GM06990 (cell line): ENCODE data around the gene B4GALT1.

Source experiments
- DNase-seq: peaks from one replicate; pipeline ENCODE4 v3.0.0-alpha.2; 2011; ENCODE audit not compliant: insufficient read length; ENCODE audit errors: extremely low read depth
- H3K27me3 ChIP-seq: replicated peaks from 2 replicates; pipeline ENCODE4 v1.6.0; 2011; ENCODE audit warnings: low read length; ENCODE audit not compliant: control insufficient read depth, insufficient read depth
- H3K36me3 ChIP-seq: 2 replicates; pipeline ENCODE4 v1.5.1; 2011; ENCODE audit warnings: low read length; ENCODE audit not compliant: control insufficient read depth, insufficient read depth
- H3K4me3 ChIP-seq: replicated peaks from 2 replicates; pipeline ENCODE4 v1.5.1; 2011; ENCODE audit warnings: low read depth, mild to moderate bottlenecking, control low read depth, low read length
- CTCF ChIP-seq: IDR thresholded peaks from 2 replicates; pipeline ENCODE4 v1.5.1; 2011; ENCODE audit warnings: low read length, control low read depth, mild to moderate bottlenecking, inconsistent platforms; ENCODE audit not compliant: insufficient read depth, poor library complexity, severe bottlenecking

Gene B4GALT1

GRCh38 chr9:33065157-33066076 is 101.7 kb downstream of the B4GALT1 start:
- H3K36me3 ChIP-seq, result peaks cover 11% of the 10 kb centered on the region
- DNase-seq, result peak; percentile 54
- H3K4me3 ChIP-seq, result peak overlapping the region; percentile 27

More at GRCh38 chr9:33065157-33066076, 101.7 kb downstream of the B4GALT1 start:
- H3K27me3 ChIP-seq, result no peaks in the 10 kb centered on the region
- no peak for TF ChIP-seq CTCF
